Neural progenitor cell (in vitro differentiated cells): Measurements from ENCODE around the gene RAB37.

Experiments
- EZH2 ChIP-seq: fragments of 200-600 bp; sonication (generic); IDR thresholded peaks from 2 replicates; pipeline ENCODE4 v1.6.1; 2017; ENCODE audit warnings: antibody characterized with exemption, mild to moderate bottlenecking, moderate library complexity
- TF ChIP-seq, protein P1 (sequence below): fragments of 200-600 bp; sonication (generic); IDR thresholded peaks from 2 replicates; pipeline ENCODE4 v1.5.1; 2017; ENCODE audit warnings: antibody characterized with exemption, mild to moderate bottlenecking

DNA sequence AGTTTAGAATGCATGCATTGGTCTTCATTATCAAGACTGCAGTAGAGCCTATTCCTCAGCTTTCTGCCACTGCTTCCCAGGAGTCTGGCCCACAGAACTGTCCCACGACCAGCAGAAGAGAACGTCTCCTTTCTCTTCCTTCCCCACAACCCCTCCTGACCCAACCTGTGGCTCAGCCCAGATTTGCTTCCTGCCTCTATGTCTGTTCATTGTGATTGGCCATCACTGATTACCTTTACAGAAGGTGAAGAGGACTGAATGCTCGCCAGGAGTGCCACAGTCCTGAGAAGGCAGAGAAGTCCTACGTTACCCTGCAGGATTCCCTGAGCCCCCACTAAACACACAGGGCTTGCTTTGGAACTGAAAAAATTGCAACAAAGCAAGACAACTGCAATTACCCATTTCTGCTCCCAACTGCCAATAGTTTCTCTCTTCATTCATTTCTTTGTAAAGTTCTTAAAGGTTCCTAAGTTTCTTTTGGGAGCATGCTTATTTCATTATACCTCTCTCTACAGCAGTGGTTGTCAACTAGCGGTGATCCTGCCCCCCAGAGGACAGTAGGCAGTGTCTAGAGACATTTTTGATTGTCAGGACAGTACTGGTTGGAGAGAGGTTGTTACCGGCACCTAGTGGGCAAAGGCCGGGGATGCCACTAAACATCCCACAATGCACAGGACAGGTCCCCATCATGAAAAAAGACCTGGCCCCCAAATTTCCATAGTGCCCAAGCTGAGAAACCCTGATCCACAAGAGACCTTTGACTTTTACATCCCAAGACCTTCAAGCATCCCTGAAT is 43.6 kb downstream of the RAB37 start:
- TF ChIP-seq, protein P1, sequence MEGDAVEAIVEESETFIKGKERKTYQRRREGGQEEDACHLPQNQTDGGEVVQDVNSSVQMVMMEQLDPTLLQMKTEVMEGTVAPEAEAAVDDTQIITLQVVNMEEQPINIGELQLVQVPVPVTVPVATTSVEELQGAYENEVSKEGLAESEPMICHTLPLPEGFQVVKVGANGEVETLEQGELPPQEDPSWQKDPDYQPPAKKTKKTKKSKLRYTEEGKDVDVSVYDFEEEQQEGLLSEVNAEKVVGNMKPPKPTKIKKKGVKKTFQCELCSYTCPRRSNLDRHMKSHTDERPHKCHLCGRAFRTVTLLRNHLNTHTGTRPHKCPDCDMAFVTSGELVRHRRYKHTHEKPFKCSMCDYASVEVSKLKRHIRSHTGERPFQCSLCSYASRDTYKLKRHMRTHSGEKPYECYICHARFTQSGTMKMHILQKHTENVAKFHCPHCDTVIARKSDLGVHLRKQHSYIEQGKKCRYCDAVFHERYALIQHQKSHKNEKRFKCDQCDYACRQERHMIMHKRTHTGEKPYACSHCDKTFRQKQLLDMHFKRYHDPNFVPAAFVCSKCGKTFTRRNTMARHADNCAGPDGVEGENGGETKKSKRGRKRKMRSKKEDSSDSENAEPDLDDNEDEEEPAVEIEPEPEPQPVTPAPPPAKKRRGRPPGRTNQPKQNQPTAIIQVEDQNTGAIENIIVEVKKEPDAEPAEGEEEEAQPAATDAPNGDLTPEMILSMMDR, result peak; percentile 70
- TF ChIP-seq EZH2, result no peak
